Measurements from ENCODE around the gene ZNF232.
"Not testable (repeated sequence)": the region's sequence is repeated elsewhere in the genome, so short reads cannot be mapped to it uniquely, and the experiment has no call there.

The ZNF232 gene

GRCh38 chr17:5130261-5130660 is 18.6 kb upstream of the ZNF232 start:
- DNase-seq (ENCODE audit: low read depth in 2 of 2): not testable (repeated sequence)

- DNase-seq (ENCODE audit: low read depth in 2 of 2): not testable (repeated sequence)
These were observed 18.1 kb upstream of the ZNF232 start for GRCh38 chr17:5129770-5130169.

- no peak for DNase-seq (ENCODE audit: low read depth in 2 of 2)
These were observed 17.3 kb upstream of the ZNF232 start for GRCh38 chr17:5128905-5129535.

GRCh38 chr17:5128387-5128786 is 16.7 kb upstream of the ZNF232 start:
- not testable (repeated sequence) for DNase-seq (ENCODE audit: low read depth in 2 of 2)

- DNase-seq (ENCODE audit: low read depth in 2 of 2): no peak
These were observed 16.2 kb upstream of the ZNF232 start for GRCh38 chr17:5127910-5128309.

GRCh38 chr17:5126719-5127488 is 15.2 kb upstream of the ZNF232 start:
- DNase-seq (ENCODE audit: low read depth in 2 of 2): no peak

- DNase-seq (ENCODE audit: low read depth in 2 of 2): not testable (repeated sequence)
These were observed 13.2 kb upstream of the ZNF232 start for GRCh38 chr17:5124896-5125295.

- DNase-seq (ENCODE audit: low read depth in 2 of 2): not testable (repeated sequence)
These were observed 12.6 kb upstream of the ZNF232 start for GRCh38 chr17:5124125-5124760.

GRCh38 chr17:5123343-5124124 is 11.9 kb upstream of the ZNF232 start:
- no peak for DNase-seq (ENCODE audit: low read depth in 2 of 2)

- no peak for DNase-seq (ENCODE audit: low read depth in 2 of 2)
These were observed 11.1 kb upstream of the ZNF232 start for GRCh38 chr17:5122586-5123342.

- not testable (repeated sequence) for DNase-seq (ENCODE audit: low read depth in 2 of 2)
These were observed 10.4 kb upstream of the ZNF232 start for GRCh38 chr17:5122056-5122455.

- DNase-seq (ENCODE audit: low read depth in 2 of 2): no peak
These were observed 9.6 kb upstream of the ZNF232 start for GRCh38 chr17:5121186-5121841.

- not testable (repeated sequence) for DNase-seq (ENCODE audit: low read depth in 2 of 2)
These were observed 8.9 kb upstream of the ZNF232 start for GRCh38 chr17:5120436-5121185.

GRCh38 chr17:5120036-5120435 is 8.4 kb upstream of the ZNF232 start:
- no peak for DNase-seq (ENCODE audit: low read depth in 2 of 2)

GRCh38 chr17:5118219-5118618 is 6.5 kb upstream of the ZNF232 start:
- no peak for DNase-seq (ENCODE audit: low read depth in 2 of 2)

GRCh38 chr17:5115673-5116651 is 4.3 kb upstream of the ZNF232 start, which contains the start of gene USP6:
Gene USP6 (plus strand): TSS chr17:5116032. CDS start chr17:5130368, 14,336 bp downstream.
- no peak for DNase-seq (ENCODE audit: low read depth in 2 of 2)

GRCh38 chr17:5110816-5111215 is 862 bp downstream of the ZNF232 start:
- no peak for DNase-seq (ENCODE audit: low read depth in 2 of 2)

- DNase-seq (ENCODE audit: low read depth in 2 of 2): no peak
These were observed 10.8 kb downstream of the ZNF232 start for GRCh38 chr17:5100832-5101231.

- no peak for DNase-seq (ENCODE audit: low read depth in 2 of 2)
These were observed 12.4 kb downstream of the ZNF232 start for GRCh38 chr17:5099271-5099670.
